GM12878 (cell line): ENCODE data around the gene SGMS1. TPM values are rescaled to one million over a fixed set of nuclear protein-coding genes. Genes with fewer than 3 reads are reported as not detected.

Experiments
- CREM ChIP-seq: IDR thresholded peaks from 2 replicates; pipeline ENCODE4 v1.6.1; 2014; ENCODE audit warnings: antibody characterized with exemption, low read depth
- IKZF1 ChIP-seq: fragments of 450-650 bp; conservative IDR thresholded peaks from 2 replicates; pipeline ENCODE4 v1.6.1; 2017; ENCODE audit warnings: antibody characterized with exemption, mild to moderate bottlenecking
- MTA2 ChIP-seq: fragments of 450-650 bp; IDR thresholded peaks from 2 replicates; pipeline ENCODE4 v1.6.1; 2016; ENCODE audit warnings: low read depth, mild to moderate bottlenecking, moderate library complexity
- NBN ChIP-seq: fragments of 450-650 bp; IDR thresholded peaks from 2 replicates; pipeline ENCODE4 v1.6.1; 2016
- NFIC ChIP-seq: IDR thresholded peaks from 2 replicates; pipeline ENCODE4 v1.6.1; 2012; ENCODE audit warnings: low read depth, mild to moderate bottlenecking, inconsistent platforms, low read length, moderate library complexity
- ZBTB4 ChIP-seq: fragments of 450-650 bp; formaldehyde crosslinking; IDR thresholded peaks from 2 replicates; pipeline ENCODE4 v1.4.0; 2022; ENCODE audit warnings: mild to moderate bottlenecking, moderate library complexity
- polyA plus RNA-seq, 11 experiments: library from polyadenylated mRNA; depleted of rRNA in 4 of 11; unstranded in 6 of 11; stranded (reverse) in 5 of 11; fragments of >200 nt; fragmentation: Nextera tagmentation in 4 of 11; fragmentation: Illumina TruSeq in 1 of 11; extraction: Ambion mirVana in 4 of 11; extraction: Trizol in 1 of 11; gene quantifications; 1 replicate in 1 of 11; 2 replicates in 10 of 11; pipeline versions ENCODE4 v1.2.1 to v1.2.3, GENCODE V29; 2011 to 2016; ENCODE audit warnings: inconsistent platforms in 2 of 11, missing spikeins in 2 of 11, low read depth in 1 of 11
- total RNA-seq, 4 experiments: library from RNA; depleted of rRNA in 3 of 4; stranded (reverse); fragments of >200 nt in 3 of 4; fragmentation: Illumina TruSeq in 1 of 4; extraction: Trizol in 1 of 4; gene quantifications; 2 replicates each; pipeline versions ENCODE4 v1.2.1 to v1.2.3, GENCODE V29; 2013 to 2021
- TF ChIP-seq, protein P1 (sequence below): fragments of 450-650 bp; IDR thresholded peaks from 2 replicates; pipeline ENCODE4 v1.6.1; 2016; ENCODE audit warnings: mild to moderate bottlenecking
- TF ChIP-seq, protein P2 (sequence below): fragments of 450-650 bp; conservative IDR thresholded peaks from 2 replicates; pipeline ENCODE4 v1.6.1; 2017; ENCODE audit warnings: mild to moderate bottlenecking, moderate library complexity

SGMS1 gene
- total and polyA plus RNA-seq, 10 of the 15 experiments (the other 5 are each of a cell fraction or from before 2014, with no cell fraction given) = 1.4 to 14.5 (median 4.9) TPM

DNA sequence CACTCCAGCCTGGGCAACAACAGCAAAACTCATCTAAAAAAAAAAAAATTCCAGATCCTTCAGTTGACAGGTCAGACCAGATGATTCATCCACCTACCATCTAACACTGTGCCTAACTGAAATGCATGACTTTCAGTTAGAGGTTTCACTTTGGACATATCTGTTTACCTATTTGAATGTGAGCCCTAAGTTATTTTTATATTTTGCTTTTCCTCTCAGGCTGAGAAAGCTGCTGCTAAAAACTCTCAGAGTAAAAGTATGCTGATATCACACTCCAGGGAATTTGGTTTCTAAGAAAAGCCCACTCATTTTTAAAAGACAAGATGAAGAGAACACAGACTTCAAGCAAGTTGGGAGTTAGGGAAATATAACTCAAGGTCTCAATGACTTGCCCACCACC is 126.0 kb downstream of the SGMS1 start (continued):
- TF ChIP-seq ZBTB4 (CRISPR knock-in tag) = no peak
- peak; percentile 73 for TF ChIP-seq MTA2
- TF ChIP-seq NFIC = peak; percentile 75
- TF ChIP-seq, protein P1, sequence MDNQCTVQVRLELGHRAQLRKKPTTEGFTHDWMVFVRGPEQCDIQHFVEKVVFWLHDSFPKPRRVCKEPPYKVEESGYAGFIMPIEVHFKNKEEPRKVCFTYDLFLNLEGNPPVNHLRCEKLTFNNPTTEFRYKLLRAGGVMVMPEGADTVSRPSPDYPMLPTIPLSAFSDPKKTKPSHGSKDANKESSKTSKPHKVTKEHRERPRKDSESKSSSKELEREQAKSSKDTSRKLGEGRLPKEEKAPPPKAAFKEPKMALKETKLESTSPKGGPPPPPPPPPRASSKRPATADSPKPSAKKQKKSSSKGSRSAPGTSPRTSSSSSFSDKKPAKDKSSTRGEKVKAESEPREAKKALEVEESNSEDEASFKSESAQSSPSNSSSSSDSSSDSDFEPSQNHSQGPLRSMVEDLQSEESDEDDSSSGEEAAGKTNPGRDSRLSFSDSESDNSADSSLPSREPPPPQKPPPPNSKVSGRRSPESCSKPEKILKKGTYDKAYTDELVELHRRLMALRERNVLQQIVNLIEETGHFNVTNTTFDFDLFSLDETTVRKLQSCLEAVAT = 0 out of 2 replicates have a peak, but pooled peaks have one; percentile 68
- TF ChIP-seq NBN = peak; percentile 67; the same call in 1 of the 2 replicates
- TF ChIP-seq IKZF1 = peak; percentile 84
- TF ChIP-seq CREM = peak; percentile 17; the same call in 1 of the 2 replicates
- TF ChIP-seq, protein P2, sequence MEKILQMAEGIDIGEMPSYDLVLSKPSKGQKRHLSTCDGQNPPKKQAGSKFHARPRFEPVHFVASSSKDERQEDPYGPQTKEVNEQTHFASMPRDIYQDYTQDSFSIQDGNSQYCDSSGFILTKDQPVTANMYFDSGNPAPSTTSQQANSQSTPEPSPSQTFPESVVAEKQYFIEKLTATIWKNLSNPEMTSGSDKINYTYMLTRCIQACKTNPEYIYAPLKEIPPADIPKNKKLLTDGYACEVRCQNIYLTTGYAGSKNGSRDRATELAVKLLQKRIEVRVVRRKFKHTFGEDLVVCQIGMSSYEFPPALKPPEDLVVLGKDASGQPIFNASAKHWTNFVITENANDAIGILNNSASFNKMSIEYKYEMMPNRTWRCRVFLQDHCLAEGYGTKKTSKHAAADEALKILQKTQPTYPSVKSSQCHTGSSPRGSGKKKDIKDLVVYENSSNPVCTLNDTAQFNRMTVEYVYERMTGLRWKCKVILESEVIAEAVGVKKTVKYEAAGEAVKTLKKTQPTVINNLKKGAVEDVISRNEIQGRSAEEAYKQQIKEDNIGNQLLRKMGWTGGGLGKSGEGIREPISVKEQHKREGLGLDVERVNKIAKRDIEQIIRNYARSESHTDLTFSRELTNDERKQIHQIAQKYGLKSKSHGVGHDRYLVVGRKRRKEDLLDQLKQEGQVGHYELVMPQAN = no peak
